Endothelial cell (in vitro differentiated cells): ENCODE measurements around the gene SELL. TPM values are rescaled to one million over a fixed set of nuclear protein-coding genes. Genes with fewer than 3 reads are reported as not detected.

Experiments used
- DNase-seq: peaks from one replicate; pipeline ENCODE4 v3.0.0; 2021; ENCODE audit warnings: low spot score
- H3K27ac Mint-ChIP-seq: one replicate; pipeline ENCODE4 v1.8.0; 2021; ENCODE audit warnings: mixed read lengths, inconsistent platforms; ENCODE audit not compliant: unreplicated experiment
- H3K27me3 Mint-ChIP-seq: one replicate; pipeline ENCODE4 v1.8.0; 2021; ENCODE audit warnings: mild to moderate bottlenecking, moderate library complexity, mixed read lengths, inconsistent platforms; ENCODE audit not compliant: unreplicated experiment
- H3K36me3 Mint-ChIP-seq: one replicate; pipeline ENCODE4 v1.8.0; 2021; ENCODE audit warnings: mild to moderate bottlenecking, low read depth, mixed read lengths, inconsistent platforms; ENCODE audit not compliant: unreplicated experiment
- H3K4me1 Mint-ChIP-seq: one replicate; pipeline ENCODE4 v1.8.0; 2021; ENCODE audit warnings: mild to moderate bottlenecking, mixed read lengths, inconsistent platforms; ENCODE audit not compliant: unreplicated experiment
- H3K4me3 Mint-ChIP-seq: one replicate; pipeline ENCODE4 v1.8.0; 2021; ENCODE audit warnings: mild to moderate bottlenecking, mixed read lengths, inconsistent platforms; ENCODE audit not compliant: unreplicated experiment
- H3K9me3 Mint-ChIP-seq: one replicate; pipeline ENCODE4 v1.8.0; 2021; ENCODE audit warnings: mixed read lengths, inconsistent platforms; ENCODE audit not compliant: unreplicated experiment
- total RNA-seq: library from RNA; stranded (reverse); fragmentation: NEBNext Ultra II Directional; extraction: Animal tissue kit (Norgen Biotek cat#: 25700); gene quantifications from one replicate; pipeline ENCODE4 v1.2.1, GENCODE V29; 2021; ENCODE audit not compliant: unreplicated experiment
- TF ChIP-seq, protein P1 (sequence below): fragments of 200-600 bp; sonication (generic); IDR thresholded peaks from one replicate; pipeline ENCODE4 v1.5.0; 2021; ENCODE audit warnings: antibody characterized with exemption; ENCODE audit not compliant: unreplicated experiment

Gene SELL
- total RNA-seq, 1 donor from 2014 or later, result 0.82 TPM

DNA sequence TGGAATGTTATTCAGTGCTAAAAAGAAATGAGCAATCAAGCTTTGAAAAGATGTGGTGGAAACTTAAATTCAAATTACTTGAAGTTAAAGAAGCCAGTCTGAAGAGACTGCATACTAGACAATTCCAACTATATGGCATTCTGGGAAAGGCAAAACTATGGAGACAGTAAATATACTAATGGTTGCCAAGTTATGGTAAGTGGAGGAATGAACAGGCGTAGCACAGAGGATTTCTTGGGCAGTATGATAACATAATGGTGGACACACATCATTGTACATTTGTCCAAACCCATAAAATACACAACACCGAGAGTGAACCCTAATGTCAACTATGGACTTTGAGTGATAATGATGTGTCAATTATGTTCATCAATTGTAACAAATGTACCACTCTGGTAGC, 60.4 kb downstream of the SELL start:
- Mint-ChIP-seq H3K27me3 (no peaks in the 10 kb centered on the region), H3K36me3 (no peaks in the 10 kb centered on the region), H3K4me3 (no peak overlapping the region), H3K27ac (no peak overlapping the region), H3K9me3 (no peaks in the 10 kb centered on the region), H3K4me1 (peaks cover 5% of the 10 kb centered on the region)
- TF ChIP-seq, protein P1, sequence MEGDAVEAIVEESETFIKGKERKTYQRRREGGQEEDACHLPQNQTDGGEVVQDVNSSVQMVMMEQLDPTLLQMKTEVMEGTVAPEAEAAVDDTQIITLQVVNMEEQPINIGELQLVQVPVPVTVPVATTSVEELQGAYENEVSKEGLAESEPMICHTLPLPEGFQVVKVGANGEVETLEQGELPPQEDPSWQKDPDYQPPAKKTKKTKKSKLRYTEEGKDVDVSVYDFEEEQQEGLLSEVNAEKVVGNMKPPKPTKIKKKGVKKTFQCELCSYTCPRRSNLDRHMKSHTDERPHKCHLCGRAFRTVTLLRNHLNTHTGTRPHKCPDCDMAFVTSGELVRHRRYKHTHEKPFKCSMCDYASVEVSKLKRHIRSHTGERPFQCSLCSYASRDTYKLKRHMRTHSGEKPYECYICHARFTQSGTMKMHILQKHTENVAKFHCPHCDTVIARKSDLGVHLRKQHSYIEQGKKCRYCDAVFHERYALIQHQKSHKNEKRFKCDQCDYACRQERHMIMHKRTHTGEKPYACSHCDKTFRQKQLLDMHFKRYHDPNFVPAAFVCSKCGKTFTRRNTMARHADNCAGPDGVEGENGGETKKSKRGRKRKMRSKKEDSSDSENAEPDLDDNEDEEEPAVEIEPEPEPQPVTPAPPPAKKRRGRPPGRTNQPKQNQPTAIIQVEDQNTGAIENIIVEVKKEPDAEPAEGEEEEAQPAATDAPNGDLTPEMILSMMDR, result no peak
- DNase-seq, result no peak

DNA sequence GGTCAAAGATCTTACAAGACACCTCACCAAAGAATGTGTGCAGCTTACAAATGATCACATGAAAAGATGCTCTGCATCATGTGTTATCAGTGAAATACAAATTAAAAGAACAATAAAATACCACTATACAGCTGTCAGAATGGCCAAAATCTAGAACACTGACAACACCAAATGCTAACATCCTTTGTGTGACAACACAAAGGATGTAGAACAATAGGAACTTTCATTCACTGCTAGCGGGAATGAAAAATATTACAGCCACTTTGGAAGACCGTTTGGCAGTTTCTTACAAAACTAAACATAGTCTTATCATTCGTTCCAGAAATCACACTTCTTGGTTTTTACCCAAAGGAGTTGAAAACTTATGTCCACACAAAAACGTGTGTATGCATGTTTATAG, 60.9 kb downstream of the SELL start:
- TF ChIP-seq, protein P1, result no peak
- Mint-ChIP-seq H3K4me1 (peaks cover 5% of the 10 kb centered on the region), H3K27me3 (no peaks in the 10 kb centered on the region), H3K4me3 (no peak overlapping the region), H3K27ac (no peak overlapping the region), H3K9me3 (no peaks in the 10 kb centered on the region), H3K36me3 (no peaks in the 10 kb centered on the region)
- DNase-seq, result no peak

DNA sequence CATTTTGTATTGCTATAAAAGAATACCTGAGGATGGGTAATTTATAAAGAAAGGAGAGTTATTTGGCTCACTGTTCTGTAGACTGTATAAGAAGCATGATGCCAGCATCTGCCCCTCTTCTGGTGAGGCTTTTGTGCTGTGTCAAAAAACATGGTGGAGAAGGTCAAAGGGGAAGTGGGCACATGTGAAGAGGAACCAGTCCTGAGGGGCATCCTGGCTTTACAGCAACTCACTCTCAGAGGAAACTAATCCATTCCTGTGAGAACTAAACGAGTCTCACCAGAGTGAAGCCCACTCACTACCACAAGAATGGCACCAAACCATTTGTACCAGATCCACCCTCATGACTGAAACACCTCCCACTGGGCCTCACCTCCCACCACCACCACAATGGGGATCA, 62.7 kb downstream of the SELL start:
- H3K4me1 Mint-ChIP-seq, result peaks cover 7% of the 10 kb centered on the region
- TF ChIP-seq, protein P1, result no peak
- H3K9me3 Mint-ChIP-seq, result no peaks in the 10 kb centered on the region
- H3K4me3 Mint-ChIP-seq, result no peak overlapping the region
- DNase-seq, result no peak
- no peaks in the 10 kb centered on the region for H3K27me3 Mint-ChIP-seq
- no peak overlapping the region for H3K27ac Mint-ChIP-seq
- H3K36me3 Mint-ChIP-seq, result no peaks in the 10 kb centered on the region

DNA sequence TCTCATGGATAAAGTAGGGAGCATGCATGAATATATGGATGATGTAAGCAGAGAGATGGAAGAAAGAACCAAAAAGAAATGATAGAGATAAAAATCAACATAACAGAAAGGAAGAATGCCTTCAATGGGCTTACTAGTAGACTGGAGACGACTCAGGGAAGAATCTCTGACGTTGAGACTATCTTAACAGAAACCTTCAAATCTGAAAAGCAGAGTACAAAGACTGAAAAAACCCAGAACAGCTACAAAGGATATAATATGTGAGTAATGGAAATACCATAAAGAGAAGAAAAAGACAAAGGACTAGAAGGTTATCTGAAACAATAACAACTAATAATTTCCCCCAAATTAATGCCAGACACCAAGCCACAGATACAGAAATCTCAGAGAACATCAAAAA, 63.2 kb downstream of the SELL start:
- no peak for DNase-seq
- H3K4me3 Mint-ChIP-seq, result no peak overlapping the region

DNA sequence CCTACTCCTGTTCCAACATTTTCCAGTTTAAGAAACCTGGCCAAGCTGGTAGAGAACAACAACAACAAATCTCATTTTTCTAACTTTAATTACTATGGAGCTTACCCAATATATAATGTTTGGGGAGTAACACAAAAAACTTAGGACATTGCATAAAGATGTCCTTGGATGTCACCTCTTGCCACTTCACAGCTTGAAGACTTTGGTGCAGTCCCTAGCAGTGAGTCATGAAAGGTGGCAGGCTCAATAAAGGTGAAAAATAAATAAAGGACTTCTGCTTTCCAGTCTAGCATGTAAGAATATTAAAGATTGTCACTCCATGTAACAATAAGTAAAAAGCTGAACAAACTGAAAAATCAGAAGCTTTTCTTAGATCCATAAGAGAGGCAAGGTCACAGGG, 63.9 kb downstream of the SELL start:
- H3K27ac Mint-ChIP-seq, result no peak overlapping the region
- H3K9me3 Mint-ChIP-seq, result no peaks in the 10 kb centered on the region
- DNase-seq, result no peak
- H3K36me3 Mint-ChIP-seq, result no peaks in the 10 kb centered on the region
- no peak overlapping the region for H3K4me3 Mint-ChIP-seq
- TF ChIP-seq, protein P1, result no peak
- H3K4me1 Mint-ChIP-seq, result peaks cover 7% of the 10 kb centered on the region
- no peaks in the 10 kb centered on the region for H3K27me3 Mint-ChIP-seq

More for the DNA sequence above, 63.2 kb downstream of the SELL start:
- TF ChIP-seq, protein P1, result no peak
- H3K4me1 Mint-ChIP-seq, result peaks cover 7% of the 10 kb centered on the region
- no peaks in the 10 kb centered on the region for H3K9me3 Mint-ChIP-seq
- no peaks in the 10 kb centered on the region for H3K27me3 Mint-ChIP-seq
- H3K27ac Mint-ChIP-seq, result no peak overlapping the region
- no peaks in the 10 kb centered on the region for H3K36me3 Mint-ChIP-seq
